ENCODE data around the gene SIX6.
"Not testable (repeated sequence)": the region's sequence is repeated elsewhere in the genome, so short reads cannot be mapped to it uniquely, and the experiment has no call there.

The SIX6 gene

DNA sequence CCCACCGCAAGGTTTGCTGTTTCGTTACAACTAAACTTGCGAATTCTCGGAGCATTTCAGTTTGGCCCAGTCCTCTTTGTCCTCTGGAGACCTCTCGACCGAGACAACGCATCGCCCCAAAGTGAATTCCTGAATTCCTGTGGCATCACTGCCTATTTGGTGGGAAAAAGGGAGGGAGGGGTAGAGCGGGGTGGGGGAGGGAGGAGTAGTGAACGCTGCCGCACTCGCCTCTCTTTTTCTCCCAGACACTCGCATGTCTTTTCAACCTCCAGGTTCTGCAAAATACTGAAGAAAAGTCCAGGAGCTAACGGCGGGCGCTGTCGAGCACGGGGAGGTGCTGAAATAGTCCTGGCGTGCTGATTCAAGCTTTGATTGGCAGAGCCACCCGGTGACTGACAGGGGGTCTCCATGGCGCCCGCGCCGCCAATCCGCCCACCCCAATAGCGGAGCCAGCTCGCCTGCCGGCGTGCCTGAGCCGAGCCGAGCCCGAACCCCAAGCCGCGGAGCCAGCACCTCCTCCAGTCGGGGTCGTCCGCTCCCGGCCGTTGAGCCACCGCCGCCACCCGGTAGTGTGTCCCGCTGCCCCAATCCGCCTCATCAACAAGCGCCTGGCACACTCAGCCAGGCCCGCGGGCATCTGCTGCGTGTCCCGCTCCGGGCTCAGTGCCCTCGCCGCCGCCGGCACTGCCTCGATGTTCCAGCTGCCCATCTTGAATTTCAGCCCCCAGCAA lies at the start of gene SIX6:
Gene SIX6, plus strand, starts transcription at position 440 of the 731 bp plus-strand sequence. Its CDS starts 253 bp downstream, at position 693.
- no peak for DNase-seq (ENCODE audit: low spot score)

DNA sequence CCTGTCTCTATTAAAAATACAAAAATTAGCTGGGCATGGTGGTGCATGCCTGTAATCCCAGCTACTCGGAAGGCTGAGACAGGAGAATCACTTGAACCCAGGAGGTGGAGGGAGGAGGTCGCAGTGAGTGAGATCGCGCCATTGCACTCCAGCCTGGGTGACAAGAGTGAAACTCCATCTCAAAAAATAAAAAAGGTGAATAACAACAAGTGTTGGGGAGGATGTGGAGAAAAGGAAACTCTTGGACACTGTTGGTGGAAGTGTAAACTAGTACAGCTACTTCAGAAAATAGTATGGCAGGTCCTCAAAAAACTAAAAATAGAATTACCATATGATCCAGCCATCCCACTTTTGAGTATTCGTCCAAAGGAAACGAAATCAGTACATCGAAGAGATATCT lies 28.7 kb upstream of the SIX6 start:
- not testable (repeated sequence) for DNase-seq (ENCODE audit: low spot score)

DNA sequence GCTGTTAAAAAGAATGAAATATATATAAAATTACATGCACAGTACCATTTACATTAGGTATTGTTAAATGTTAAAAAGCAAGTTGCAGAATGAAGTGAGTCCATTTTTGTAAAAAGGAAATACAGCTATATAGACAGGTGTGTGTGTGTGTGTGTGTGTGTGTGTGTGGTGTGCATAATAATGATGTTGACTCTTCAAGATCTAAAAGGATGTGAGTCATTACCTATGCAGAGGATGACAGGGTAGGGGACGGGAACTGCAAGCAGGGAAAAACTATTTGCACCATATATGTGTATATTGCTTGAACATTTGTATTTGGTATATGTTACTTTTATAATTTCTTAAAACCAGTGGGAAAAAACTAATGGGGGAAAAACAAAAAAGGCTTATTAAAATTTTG lies 26.2 kb upstream of the SIX6 start:
- DNase-seq (ENCODE audit: low spot score) = no peak

DNA sequence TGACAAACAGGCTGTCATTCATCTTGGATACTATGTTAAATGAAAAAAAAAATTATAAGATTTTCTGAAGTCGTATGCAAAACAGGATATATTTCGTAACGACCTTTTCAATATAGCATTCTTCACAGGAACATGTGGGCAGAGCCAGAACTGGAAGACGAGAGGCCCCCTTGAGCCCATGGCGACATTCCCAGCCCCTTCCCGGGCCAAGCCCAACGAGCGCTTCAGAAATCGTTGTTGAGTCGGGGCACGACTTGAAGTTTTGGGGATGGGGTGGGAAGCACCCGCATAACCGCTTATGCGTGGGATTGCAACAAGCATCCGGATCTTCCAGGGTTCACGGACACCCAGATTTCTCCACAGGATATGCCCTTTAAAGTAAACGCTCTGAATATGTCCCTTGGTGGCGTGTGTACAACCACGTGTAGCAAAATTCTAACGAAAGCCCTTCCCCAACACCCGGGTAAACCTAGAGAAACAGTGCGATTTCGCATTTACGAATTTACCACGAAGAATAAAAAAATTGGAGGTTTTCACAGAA lies 23.8 kb upstream of the SIX6 start:
- DNase-seq (ENCODE audit: low spot score) = no peak

DNA sequence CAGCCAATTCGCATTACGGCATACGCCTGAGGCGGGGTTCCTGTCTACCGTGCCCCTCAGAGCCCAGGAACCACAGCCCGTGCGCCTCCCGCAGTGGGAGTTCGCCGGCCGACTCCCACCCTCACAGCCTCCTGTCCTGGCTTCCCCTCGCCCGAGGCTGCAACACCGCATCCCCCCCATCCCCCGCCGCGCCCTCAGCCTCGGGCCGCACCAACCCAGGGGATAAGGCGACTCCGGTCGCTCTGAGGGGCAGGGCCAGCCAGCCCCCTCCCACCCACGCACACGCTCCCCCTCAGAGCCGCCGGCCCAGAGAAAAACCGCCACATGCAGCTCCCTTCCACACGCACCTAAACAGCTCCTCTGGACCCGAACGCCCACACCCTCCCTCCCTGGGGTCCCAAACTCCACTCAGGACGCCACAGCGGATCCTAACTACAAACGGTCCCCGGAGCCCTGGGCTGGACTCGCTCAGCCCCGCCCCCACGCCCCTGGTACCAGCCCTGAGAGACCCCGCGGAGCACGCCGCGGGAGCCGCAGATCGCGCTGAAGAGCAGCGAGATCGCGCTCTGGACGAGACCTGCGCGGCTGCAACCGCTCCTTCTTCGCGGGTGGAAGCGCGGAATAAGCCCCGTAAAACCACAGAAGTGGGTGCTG lies 23.2 kb upstream of the SIX6 start, which contains the start of gene C14orf39:
Gene C14orf39, minus strand, starts transcription at position 466 of the 654 bp plus-strand sequence. CDS start 985 bp downstream, outside the sequence.
- no peak for DNase-seq (ENCODE audit: low spot score)

DNA sequence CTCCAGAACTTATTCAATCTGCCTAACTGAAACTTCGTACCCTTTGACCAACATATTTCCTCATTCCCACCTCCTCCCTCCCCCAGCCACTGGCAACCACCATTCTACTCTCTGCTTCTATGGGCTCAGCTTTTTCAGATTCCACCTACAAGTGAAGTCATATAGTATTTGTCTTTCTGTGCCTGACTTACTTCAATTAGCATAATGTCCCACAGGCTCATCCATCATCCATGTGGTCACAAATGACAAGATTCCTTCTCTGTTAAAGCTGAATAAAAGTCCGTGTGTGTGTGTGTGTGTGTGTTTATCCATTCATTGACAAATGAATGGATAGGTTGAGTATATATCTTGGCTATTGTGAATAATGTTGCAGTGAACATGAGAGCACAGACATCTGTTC lies 21.7 kb upstream of the SIX6 start:
- no peak for DNase-seq (ENCODE audit: low spot score)

DNA sequence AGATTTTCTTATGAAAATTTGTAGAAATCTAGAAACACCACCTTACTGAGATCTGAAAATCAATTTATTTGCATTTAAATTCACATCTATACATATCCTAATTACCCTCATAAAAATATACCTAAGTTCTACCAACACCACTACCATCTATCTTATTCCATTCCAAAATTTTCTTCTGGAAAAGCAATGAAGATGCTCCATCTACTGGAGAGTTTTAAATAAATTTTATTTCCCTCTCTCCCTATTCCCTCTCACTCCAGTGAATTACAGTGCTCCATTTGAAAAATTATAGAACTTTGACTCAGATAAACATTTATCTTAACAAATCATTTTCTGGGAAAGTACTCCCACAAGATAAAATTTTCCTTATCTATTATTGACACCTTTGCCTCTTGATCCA lies 20.8 kb upstream of the SIX6 start:
- DNase-seq (ENCODE audit: low spot score) = no peak

DNA sequence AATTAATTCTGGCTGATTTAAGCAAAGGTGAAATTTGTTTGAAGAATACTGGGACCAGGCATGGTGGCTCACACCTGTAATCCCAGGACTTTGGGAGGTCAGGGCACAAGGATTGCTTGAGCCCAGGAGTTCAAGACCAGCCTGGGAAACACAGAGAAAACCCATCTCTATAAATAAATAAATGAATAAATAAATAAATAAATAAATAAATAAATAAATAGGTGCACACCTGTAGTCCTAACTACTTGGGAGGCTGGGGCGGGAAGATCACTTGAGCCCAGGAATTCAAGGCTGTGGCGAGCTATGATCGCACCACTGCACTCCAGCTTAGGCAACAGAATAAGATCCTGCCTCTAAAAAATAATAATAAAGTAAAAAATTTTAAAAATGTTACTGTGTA lies 18.7 kb upstream of the SIX6 start:
- DNase-seq (ENCODE audit: low spot score) = no peak

DNA sequence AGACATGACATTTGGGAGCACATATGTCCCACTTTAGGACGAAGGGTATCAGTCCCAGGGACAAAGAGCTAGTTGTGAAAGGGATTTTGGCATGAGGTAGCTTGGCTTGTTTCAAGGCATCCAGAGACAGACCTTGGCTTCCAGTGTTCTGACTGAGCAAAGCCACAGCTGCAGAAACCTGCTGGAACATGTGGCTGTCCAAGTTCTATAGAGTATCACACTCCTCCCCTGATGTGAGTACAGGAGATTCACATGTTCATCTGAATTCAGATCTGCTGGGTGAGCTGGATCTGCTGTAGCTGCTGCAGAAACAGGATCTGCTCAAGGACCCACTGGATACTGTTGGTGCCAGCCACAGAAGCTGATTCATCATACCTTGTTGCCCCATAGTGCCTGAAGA lies 13.0 kb upstream of the SIX6 start:
- DNase-seq (ENCODE audit: low spot score) = no peak

DNA sequence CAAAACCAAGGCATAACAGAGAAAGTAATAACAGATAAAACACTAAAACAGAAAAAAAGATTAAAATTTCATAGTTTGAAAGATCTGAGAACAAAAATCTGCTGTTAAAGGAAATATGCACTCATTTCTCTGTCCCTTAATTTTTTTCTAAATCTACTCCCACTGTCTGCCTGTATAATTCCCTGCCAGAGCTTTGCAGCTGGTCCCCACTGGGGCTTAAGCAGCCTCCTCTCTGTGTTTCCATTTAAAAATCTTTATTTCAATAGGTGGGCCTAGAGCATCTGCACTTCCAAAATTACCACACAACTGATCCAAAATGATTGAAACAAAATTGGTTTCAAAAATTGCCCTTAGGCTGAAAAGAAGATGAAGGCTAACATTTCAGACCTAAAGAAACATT lies 6.4 kb upstream of the SIX6 start:
- DNase-seq (ENCODE audit: low spot score) = no peak

DNA sequence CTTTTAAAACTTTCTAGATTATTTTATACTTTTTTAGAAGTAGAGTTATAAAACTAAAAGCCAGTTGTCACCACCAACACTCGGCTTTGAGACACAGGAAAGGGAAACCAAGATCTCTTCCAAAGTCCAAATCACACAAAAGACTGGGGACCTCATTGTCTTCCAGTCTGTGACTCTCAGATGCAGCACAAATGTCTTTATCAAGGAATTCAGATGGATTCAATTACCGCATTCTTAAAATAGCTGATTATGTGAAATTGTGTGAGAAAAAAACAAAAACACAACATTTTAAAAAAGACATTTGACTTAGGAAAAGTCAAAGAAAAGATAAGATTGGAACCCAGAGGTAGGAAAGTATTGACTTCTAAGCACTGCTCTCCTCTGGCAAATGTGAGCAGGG lies 3.5 kb upstream of the SIX6 start:
- DNase-seq (ENCODE audit: low spot score) = no peak

DNA sequence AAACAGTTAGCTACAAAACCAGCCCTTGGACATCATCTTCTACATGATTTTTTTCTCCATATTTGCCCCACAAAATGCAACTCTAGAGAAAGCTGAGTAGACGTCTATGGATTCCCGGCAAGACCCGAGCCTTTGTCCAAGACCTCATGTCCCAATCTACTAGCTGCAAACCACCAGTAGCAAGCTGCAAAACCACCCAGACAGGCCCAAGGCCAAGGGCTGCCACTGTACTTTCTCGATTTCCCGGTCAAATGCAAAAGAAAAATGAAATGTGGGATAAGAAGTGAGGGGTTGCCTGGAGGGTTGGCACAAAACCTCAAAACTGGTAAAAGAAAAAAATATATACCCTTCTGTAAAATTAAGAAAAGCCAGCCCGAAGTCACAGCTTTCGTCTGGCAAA lies 2.9 kb upstream of the SIX6 start:
- no peak for DNase-seq (ENCODE audit: low spot score)

DNA sequence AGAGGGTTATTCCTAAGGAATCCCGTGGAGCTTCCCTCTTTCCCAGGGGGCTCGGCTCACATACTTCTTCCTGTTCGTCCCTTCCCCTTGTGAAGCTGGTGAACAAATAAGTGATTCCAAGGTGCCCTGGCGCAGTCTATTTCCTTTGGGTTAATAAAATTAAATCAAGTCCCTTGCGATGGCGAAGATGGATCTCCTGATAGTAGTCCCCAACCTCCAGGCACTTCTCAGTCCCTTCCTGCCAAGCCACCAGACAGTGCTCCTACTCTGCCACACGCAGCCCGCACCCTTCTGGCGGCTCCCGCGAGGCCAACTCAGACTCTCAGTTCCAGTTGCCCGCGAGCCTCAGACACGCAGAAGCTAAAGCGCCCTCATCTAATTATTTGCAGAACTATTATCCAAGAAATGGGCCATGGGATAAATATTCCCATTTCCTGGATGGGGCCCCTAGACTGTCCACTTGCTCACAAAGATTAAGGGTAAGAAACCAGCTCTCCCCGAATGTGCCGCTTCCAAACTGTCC lies 2.4 kb upstream of the SIX6 start:
- no peak for DNase-seq (ENCODE audit: low spot score)

DNA sequence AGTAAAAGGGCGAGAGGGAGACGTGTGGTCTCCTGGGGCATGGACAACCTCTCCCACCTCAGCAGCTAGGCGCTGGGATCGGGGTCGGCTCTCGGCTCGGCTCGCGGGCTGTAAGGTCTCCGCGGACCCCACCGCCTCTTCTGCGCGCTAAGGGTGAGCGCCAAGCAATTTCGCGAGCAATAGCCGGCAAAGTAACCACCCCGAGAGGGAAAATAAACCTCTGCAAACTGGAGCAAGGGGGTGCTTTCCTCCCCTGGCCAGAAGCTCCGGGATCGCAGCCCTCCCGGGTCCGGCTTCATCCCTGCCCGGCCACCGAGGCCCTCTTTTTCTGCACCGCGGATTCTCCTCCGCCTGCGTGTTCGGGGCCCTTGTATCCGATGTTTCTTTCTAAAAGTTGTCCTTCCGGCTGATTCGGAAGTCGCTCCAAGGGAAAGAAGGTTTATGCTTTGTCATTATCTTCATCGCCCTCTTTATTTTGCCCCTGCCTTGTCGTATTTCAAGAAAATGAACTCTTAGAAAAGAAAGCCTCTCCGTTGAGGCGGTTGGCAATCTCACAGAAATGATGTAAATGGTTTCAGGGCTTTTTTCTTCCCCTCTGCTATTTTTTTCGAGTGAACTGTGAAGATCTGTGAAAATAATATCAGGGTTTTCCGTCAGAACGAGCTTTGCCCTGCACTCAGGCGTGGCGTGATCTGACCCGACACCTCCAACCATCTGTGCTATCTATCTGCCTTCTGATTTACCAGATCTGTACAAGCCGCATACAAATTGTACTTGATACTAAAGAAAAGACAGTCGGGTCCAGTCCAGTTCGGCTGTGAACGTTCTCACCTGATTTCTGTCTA lies 1.7 kb upstream of the SIX6 start:
- DNase-seq (ENCODE audit: low spot score) = no peak

DNA sequence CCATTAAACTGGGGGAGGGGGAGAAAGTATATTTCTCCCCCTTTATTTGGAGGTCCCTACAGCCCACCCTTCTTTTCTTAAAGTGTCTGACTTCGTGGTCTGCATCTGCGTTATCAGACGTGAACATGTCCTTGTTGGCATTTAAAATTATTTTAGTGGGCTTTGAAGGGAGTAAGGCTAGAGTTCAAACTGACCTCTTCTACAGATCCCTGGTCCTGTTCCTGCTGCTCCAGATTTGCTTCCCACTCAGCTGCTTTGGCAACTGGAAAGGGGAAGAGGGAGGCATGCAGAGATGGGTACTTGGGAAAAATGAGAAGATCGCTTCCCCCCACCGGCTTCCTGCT lies 611 bp upstream of the SIX6 start:
- no peak for DNase-seq (ENCODE audit: low spot score)

DNA sequence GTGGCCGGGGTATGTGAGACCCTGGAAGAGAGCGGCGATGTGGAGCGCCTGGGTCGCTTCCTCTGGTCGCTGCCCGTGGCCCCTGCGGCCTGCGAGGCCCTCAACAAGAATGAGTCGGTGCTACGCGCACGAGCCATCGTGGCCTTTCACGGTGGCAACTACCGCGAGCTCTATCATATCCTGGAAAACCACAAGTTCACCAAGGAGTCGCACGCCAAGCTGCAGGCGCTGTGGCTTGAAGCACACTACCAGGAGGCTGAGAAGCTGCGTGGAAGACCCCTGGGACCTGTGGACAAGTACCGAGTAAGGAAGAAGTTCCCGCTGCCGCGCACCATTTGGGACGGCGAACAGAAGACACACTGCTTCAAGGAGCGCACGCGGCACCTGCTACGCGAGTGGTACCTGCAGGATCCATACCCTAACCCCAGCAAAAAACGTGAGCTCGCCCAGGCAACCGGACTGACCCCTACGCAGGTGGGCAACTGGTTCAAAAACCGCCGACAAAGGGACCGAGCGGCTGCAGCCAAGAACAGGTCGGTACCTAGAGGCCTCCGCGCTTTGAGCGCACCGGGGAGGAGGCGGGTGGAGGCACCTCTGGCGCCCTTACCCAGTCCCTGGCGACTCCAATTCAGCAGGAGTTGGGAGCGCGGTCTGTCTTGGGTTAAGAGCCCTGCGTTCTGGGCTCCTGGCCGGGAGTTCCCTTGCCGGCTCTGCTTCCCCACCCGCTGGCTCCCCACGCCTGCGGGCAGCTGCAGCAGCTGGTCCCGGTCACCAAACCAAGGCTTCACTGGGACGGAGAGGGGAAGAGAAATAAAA lies 700 bp downstream of the SIX6 start:
- no peak for DNase-seq (ENCODE audit: low spot score)

DNA sequence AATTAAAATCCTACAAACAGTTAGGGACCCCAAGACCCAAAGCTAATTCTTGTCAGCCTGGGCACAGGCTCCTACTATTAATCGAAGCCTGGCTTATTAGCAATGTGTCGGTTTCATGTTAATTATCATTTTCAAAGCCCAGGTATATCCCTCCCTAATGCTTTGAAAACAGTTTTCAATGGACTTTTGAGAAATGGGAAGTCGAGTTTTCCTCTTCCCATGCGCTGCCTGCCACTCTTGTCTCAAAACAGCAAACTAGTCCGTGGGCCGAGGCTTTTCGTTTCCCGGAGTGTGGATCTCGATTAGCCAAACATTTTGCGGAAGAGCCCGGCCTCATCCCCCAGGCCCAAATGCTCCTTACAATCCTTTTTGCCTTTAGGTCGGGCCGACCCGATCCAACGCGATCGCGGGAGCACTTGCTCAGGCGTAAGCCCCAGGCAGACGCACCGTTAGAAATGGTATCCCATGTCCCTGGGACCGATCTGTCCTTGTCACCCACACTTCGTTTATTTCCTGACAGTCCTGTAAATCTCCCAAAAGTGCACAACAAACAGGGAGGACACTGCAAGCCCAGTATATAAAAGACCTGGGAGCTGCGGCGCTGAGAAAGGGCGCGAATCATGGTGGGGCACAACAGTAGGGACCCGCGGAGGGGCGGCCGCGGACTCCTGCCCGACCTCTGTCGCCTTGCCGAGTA lies 1.5 kb downstream of the SIX6 start:
- DNase-seq (ENCODE audit: low spot score) = no peak

DNA sequence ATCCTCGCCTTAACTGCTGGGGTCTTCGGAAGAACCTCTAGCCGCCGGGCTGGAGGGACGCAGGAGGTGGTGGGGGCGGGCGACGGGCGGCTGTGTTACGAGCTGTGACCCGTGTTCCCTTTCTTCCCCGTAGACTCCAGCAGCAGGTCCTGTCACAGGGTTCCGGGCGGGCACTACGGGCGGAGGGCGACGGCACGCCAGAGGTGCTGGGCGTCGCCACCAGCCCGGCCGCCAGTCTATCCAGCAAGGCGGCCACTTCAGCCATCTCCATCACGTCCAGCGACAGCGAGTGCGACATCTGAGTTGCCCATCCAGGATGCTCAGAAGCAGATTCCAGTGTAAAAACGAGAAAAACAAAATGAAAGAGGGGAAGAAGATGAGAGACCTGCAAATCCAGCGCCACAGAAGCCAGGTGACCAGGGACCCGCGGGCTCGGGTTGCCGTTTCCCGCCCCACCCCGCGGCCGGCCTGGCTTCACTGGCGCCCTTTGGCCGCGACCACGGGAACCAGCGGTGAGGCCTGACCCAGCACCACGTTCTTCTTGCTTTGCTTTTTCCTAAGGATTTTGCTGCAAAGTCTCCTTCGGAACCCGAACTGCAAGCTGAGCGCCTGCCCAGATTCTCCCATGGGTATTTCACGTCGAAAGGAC lies 2.1 kb downstream of the SIX6 start:
- no peak for DNase-seq (ENCODE audit: low spot score)

DNA sequence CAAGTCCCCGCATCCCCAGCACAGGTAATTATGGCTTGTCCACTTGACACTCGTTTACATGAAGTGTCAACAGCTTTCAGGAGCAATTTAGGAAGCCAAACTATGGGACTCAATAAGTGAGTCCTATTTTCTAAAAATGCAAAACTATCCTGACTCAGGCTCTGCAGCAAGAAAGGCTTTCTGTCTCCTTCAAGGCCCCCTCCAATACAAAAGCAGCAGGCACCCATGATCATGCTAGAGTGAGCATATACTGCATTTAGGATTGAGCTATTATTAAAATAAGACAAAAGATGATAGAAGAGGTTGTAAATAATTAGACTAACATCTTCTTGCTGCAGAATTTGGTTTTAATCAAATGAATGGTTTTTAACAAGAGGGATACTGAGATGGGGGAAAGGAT lies 3.2 kb downstream of the SIX6 start:
- DNase-seq (ENCODE audit: low spot score) = no peak

DNA sequence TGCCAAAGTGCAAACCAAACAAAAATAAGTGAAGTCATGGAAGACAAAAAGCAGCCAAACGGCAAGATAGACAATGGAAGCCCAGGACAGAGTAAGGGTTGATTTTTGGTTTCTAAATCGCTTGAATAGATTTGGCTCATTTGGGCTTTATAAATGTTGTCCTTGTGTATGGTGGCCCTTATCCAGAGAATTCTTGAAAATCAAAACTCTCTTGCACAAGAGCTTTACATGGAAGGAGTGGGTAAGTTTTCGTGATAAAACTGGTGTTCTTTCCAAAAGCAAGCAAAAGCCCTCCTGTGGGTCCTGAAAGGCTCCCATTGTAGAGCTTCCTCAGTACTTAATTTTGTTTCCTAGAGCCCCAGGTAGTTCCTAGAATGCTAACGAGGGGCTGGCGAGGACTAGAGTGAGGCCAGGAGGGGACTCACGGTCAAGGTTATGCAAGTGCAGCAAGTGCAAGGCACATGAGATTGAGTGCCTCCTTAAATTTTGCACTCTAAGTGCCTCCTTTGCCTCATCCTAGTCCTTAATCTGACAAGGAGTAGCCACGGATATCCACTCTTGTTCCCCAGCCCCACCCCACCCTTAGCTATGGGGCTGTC lies 4.1 kb downstream of the SIX6 start:
- no peak for DNase-seq (ENCODE audit: low spot score)

Measured in CD4-positive, alpha-beta T cell treated with Interleukin-15 for 4 hours (primary cell).